Gastrocnemius medialis (tissue), 4 donors: ENCODE results near the gene DGCR2. TPM values are rescaled to one million over a fixed set of nuclear protein-coding genes. Genes with fewer than 3 reads are reported as not detected.
"Not testable (repeated sequence)": the region's sequence is repeated elsewhere in the genome, so short reads cannot be mapped to it uniquely, and the experiment has no call there.

Experiments used
- ATAC-seq, 2 donors: fragments of 150-250 bp; one replicate each; pipeline ENCODE4 v1.9.1; 2016
- DNase-seq, 2 donors: peaks; one replicate each; pipeline ENCODE4 v3.0.0-alpha.2; 2019
- H3K27ac ChIP-seq, 4 donors: fragments of 200-600 bp; sonication (generic); 1 replicate in 1 of 4; 2 replicates in 3 of 4; pipeline ENCODE4 v1.5.1; 2016 to 2018; ENCODE audit warnings: mild to moderate bottlenecking in 2 of 4, moderate library complexity in 1 of 4
- H3K27me3 ChIP-seq, 3 donors: fragments of 200-600 bp; sonication (generic) in 2 of 3; 1 replicate in 1 of 3; 2 replicates in 2 of 3; pipeline versions ENCODE4 v1.5.1 to v1.6.0; 2016 to 2019; ENCODE audit warnings: mild to moderate bottlenecking in 1 of 3, moderate library complexity in 1 of 3
- H3K36me3 ChIP-seq, 2 donors: fragments of 200-600 bp; sonication (generic) in 1 of 2; one replicate each; pipeline ENCODE4 v1.5.1; 2017 to 2018
- H3K4me1 ChIP-seq, 2 donors: fragments of 200-600 bp; sonication (generic) in 1 of 2; one replicate each; pipeline ENCODE4 v1.5.1; 2016 to 2017; ENCODE audit warnings: mild to moderate bottlenecking in 2 of 2
- H3K4me3 ChIP-seq, 4 donors: fragments of 200-600 bp; sonication (generic) in 3 of 4; 1 replicate in 1 of 4; 2 replicates in 3 of 4; pipeline ENCODE4 v1.5.1; 2016 to 2019; ENCODE audit warnings: mild to moderate bottlenecking in 2 of 4
- H3K9me3 ChIP-seq, 3 donors: fragments of 200-600 bp; sonication (generic) in 2 of 3; 1 replicate in 1 of 3; 2 replicates in 2 of 3; pipeline ENCODE4 v1.5.1; 2016 to 2019
- in situ Hi-C, 4 donors: fragments of 200-750 bp; cut with MboI; loops; one replicate each; pipeline versions ENCODE4 v1.15.0 to v1.8.0; 2017; ENCODE audit warnings: low sequenced_read_pairs in 4 of 4
- intact Hi-C: fragments of 100-400 bp; cut with DNase I; formaldehyde crosslinking; loops from one replicate; pipeline ENCODE4 v1.15.1; 2023; ENCODE audit warnings: low total_unique reads
- total RNA-seq, 4 donors: library from RNA; depleted of rRNA; stranded (reverse); fragments of >200 nt; gene quantifications; one replicate each; pipeline versions ENCODE4 v1.1.0 to v1.2.3, GENCODE V29; 2016

The DGCR2 gene
- total RNA-seq, 4 donors from 2014 or later = 30.0 to 72.7 (median 43.5) TPM

DNA sequence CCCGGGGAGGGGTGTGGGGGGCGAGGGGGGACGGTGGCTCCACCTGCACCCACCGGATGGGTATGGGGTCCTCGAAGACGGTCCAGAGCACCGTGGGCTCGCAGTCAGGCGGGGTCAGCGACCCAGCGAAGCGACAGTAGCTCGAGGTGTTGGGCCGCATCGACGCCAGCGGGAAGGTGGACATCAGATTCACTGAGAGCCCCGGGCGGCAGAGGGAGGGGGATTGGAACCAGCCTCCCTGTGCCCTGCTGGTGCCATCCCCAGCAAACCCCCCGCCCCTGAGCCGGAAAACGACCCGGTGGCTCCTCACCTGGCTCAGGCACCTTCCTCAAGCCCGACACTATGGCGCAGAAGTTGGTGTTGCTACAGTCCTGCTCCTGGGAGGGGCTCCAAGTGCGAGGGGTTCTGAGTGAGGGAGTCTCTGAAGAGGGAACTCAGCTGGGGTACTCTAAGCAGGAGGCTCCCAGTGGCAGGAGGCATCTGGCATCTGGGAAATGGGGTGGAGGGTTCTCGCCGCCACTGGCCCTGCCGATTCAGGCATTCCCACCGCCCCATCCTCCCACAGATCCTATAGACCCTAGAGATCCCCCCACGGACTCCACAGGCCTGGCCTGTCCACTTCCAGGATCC is 89.9 kb downstream of the DGCR2 start:
- intact Hi-C loops = not testable (repeated sequence)

DNA sequence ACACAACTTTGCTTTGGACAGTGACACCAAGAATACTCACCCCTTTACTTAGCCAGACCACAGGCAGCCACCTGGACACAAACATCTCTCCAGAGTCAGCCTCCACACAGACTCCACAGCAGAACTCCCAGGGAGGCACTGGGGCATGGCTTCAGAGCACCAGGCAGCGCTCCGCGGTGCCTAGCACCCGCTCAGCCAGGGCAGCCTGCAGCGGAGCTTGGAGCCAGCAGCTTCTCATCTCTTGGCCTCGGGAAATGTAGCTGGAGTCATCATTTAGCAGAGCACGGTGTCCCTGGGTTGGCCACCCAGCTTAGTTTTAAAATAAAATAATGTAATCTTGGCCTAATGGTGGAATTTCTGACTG is 91.3 kb downstream of the DGCR2 start:
- ATAC-seq, H3K4me3 ChIP-seq, H3K9me3 ChIP-seq, H3K4me1 ChIP-seq, DNase-seq, in situ Hi-C loops, H3K36me3 ChIP-seq, H3K27ac ChIP-seq, intact Hi-C loops: not testable (repeated sequence)
- H3K27me3 ChIP-seq = peaks cover 12 to 19% (median 13%) of the 10 kb centered on the region in 3 donors

More for the DNA sequence above, 89.9 kb downstream of the DGCR2 start:
- H3K4me3 ChIP-seq, DNase-seq, H3K9me3 ChIP-seq, H3K4me1 ChIP-seq, H3K36me3 ChIP-seq, in situ Hi-C loops, H3K27ac ChIP-seq, ATAC-seq: not testable (repeated sequence)
- H3K27me3 ChIP-seq = peaks cover 12 to 15% (median 13%) of the 10 kb centered on the region in 3 donors

DNA sequence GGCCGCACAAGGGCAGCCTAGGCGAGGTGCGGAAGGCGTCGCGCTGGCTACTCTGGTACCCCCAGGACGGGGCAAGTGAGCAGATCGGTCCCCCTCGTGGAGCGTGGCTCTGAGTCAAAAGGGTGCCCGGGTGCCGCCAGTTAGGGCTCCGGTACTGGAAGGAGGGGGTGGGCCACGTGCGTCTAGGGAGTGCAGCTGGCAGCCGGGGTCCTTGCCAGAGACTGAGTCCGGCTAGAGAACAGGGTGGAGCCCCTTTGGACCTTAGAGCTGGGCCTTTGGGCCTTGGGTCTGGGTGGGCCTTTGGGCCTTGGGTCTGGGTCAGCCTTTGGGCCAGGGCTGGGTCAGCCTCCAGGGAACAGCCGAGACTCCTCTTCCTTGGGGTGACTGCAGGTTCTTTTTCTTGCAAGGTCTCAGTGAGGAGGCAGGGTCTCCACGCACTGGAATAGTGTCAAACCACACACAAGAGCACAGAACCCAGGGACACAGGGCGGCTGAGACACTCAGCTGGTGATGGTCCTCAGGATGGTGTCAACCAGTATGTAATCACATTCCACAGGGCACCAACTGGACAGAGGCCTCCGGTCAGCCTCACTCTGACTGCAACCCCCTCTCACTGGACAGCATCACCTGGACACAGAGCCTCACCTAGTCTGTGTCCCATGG is 91.9 kb downstream of the DGCR2 start:
- peaks cover 12 to 19% (median 13%) of the 10 kb centered on the region in 3 donors for H3K27me3 ChIP-seq
- H3K4me1 ChIP-seq, H3K36me3 ChIP-seq, intact Hi-C loops, H3K27ac ChIP-seq, in situ Hi-C loops, H3K4me3 ChIP-seq, DNase-seq, H3K9me3 ChIP-seq, ATAC-seq: not testable (repeated sequence)

GRCh38 chr22:19029113-19030103 is 92.8 kb downstream of the DGCR2 start:
- H3K4me1 ChIP-seq, ATAC-seq, H3K9me3 ChIP-seq, H3K4me3 ChIP-seq, intact Hi-C loops, DNase-seq, H3K27ac ChIP-seq, H3K36me3 ChIP-seq, in situ Hi-C loops: not testable (repeated sequence)
- peaks cover 12 to 19% (median 13%) of the 10 kb centered on the region in 3 donors for H3K27me3 ChIP-seq

DNA sequence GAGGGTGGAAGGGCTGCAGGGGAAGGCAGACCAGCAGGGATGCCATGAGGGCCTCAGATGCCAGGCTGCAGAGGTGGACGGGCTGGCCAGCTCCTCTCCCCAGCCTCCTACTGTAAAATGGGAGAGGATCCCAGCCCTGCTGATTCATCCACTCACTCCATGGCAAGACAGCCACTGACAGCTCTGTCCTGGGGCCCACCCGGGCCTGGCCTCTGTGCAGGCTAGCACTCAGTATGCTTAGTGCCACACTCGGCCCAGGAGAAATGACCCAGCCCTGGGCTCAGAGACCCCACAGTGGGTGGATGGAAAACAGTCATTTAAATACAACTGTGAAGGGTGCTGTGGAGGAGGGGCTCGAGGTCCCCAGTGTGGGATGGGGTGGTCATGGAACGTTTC is 94.2 kb downstream of the DGCR2 start:
- H3K27me3 ChIP-seq = peaks cover 13 to 19% (median 14%) of the 10 kb centered on the region in 3 donors
- H3K4me3 ChIP-seq, H3K36me3 ChIP-seq, H3K9me3 ChIP-seq, intact Hi-C loops, ATAC-seq, H3K27ac ChIP-seq, in situ Hi-C loops, DNase-seq, H3K4me1 ChIP-seq: not testable (repeated sequence)

DNA sequence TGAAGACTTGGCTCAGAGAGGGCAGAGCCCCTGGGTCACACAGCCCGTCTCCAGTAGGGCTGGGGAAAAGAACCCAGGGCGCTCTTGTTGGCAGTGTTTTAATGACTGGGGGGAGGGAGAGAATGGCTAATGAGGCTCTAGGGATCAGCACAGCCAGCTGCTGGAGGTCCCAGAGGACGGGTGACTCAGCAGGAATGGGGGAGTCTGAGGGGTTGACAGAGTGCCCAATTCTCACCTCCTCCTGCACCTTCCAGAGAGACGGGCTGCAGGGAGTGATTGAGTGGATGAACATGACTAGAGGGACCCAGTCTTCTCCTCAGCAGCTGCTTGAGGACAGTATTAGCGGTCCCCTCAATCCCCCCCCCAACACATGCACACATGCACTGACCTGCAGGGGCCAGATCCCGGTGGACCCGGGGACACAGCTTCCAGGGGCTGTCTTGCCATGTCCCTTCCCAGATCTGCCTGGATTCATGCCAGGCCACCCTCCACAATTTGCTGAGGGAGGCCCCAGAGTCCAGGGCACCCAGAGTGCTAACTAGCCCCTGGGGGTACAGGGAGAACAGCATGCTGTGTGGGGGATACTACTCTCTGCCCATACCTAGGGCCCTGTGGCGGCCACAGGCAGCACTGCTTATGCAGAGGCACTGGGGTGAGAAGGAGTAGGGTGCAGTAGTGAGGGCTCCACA is 94.7 kb downstream of the DGCR2 start:
- H3K27ac ChIP-seq, H3K4me1 ChIP-seq, intact Hi-C loops, DNase-seq, H3K9me3 ChIP-seq, ATAC-seq, H3K36me3 ChIP-seq, in situ Hi-C loops, H3K4me3 ChIP-seq: not testable (repeated sequence)
- peaks cover 15 to 19% (median 16%) of the 10 kb centered on the region in 3 donors for H3K27me3 ChIP-seq

- H3K4me3 ChIP-seq, in situ Hi-C loops, intact Hi-C loops, DNase-seq, H3K9me3 ChIP-seq, H3K36me3 ChIP-seq, H3K27ac ChIP-seq, ATAC-seq, H3K4me1 ChIP-seq: not testable (repeated sequence)
- H3K27me3 ChIP-seq = peaks cover 15 to 26% (median 18%) of the 10 kb centered on the region in 3 donors
Measured at GRCh38 chr22:19026080-19026479, 96.1 kb downstream of the DGCR2 start.

- H3K4me1 ChIP-seq, ATAC-seq, H3K27ac ChIP-seq, H3K36me3 ChIP-seq, in situ Hi-C loops, H3K9me3 ChIP-seq, intact Hi-C loops, DNase-seq, H3K4me3 ChIP-seq: not testable (repeated sequence)
- peaks cover 11 to 28% (median 21%) of the 10 kb centered on the region in 3 donors for H3K27me3 ChIP-seq
Measured at GRCh38 chr22:19024956-19025489, 97.2 kb downstream of the DGCR2 start.

GRCh38 chr22:19023931-19024330 is 98.3 kb downstream of the DGCR2 start:
- ATAC-seq, H3K36me3 ChIP-seq, DNase-seq, intact Hi-C loops, H3K27ac ChIP-seq, in situ Hi-C loops, H3K4me3 ChIP-seq, H3K4me1 ChIP-seq, H3K9me3 ChIP-seq: not testable (repeated sequence)
- H3K27me3 ChIP-seq = peaks cover 7 to 27% (median 18%) of the 10 kb centered on the region in 3 donors
